Adrenal gland (tissue), 12 donors: ENCODE measurements around the gene LUM. TPM values are rescaled to one million over a fixed set of nuclear protein-coding genes. Genes with fewer than 3 reads are reported as not detected.

Experiments
- DNase-seq, 7 donors: peaks; one replicate each; pipeline ENCODE4 v3.0.0-alpha.2; 2019 to 2020
- H3K27ac ChIP-seq, 5 donors: fragments of 200-600 bp; sonication (generic) in 4 of 5; 1 replicate in 3 of 5; 2 replicates in 2 of 5; pipeline versions ENCODE4 v1.5.1 to v1.8.0; 2016 to 2020; ENCODE audit warnings: mild to moderate bottlenecking in 1 of 5
- H3K27me3 ChIP-seq: fragments of 200-600 bp; 2 replicates; pipeline ENCODE4 v1.8.0; 2021
- H3K36me3 ChIP-seq, 2 donors: fragments of 200-600 bp; replicated peaks in 1 of 2; 1 replicate in 1 of 2; 2 replicates in 1 of 2; pipeline versions ENCODE4 v1.5.1 to v1.8.0; 2018 to 2022
- H3K4me1 ChIP-seq, 2 donors: fragments of 200-600 bp; replicated peaks in 1 of 2; 1 replicate in 1 of 2; 2 replicates in 1 of 2; pipeline versions ENCODE4 v1.5.1 to v1.8.0; 2018 to 2021
- H3K4me3 ChIP-seq, 4 donors: fragments of 200-600 bp; sonication (generic) in 3 of 4; one replicate each; pipeline ENCODE4 v1.5.1; 2016 to 2018
- H3K9me3 ChIP-seq, 3 donors: fragments of 200-600 bp; sonication (generic) in 1 of 3; replicated peaks in 1 of 3; 1 replicate in 2 of 3; 2 replicates in 1 of 3; pipeline versions ENCODE4 v1.5.1 to v1.8.0; 2016 to 2021
- POLR2A ChIP-seq, 2 donors: fragments of 450-650 bp; IDR thresholded peaks; one replicate each; pipeline ENCODE4 v1.6.1; 2017; ENCODE audit warnings: antibody characterized with exemption in 2 of 2, mild to moderate bottlenecking in 2 of 2, moderate library complexity in 1 of 2
- WGBS, 4 donors: extraction: QIAGEN DNeasy Blood & Tissue Kit in 2 of 4; methylation state at CpG; one replicate each; pipeline versions ENCODE4 v1.1.5 to v1.1.7; 2013 to 2017; 5-methylcytosine and 5-hydroxymethylcytosine counted together
- intact Hi-C, 2 donors: fragments of 100-400 bp; cut with DNase I; formaldehyde crosslinking; loops; one replicate each; pipeline versions ENCODE4 v1.14.1 to v1.15.0; 2022 to 2023
- polyA plus RNA-seq, 3 donors: library from polyadenylated mRNA; stranded (reverse); fragments of 200-250 nt in 2 of 3; fragments of 350-450 nt in 1 of 3; fragmentation: Illumina TruSeq in 1 of 3; extraction: RNeasy Lipid Tissue Mini Kit (QIAGEN cat#74804) in 1 of 3; gene quantifications; one replicate each; pipeline ENCODE4 v1.2.3, GENCODE V29; 2013 to 2014
- total RNA-seq, 9 donors: library from RNA; depleted of rRNA in 4 of 9; stranded (reverse); fragments of >200 nt in 4 of 9; fragments of 120-200 nt in 1 of 9; fragmentation: NEBNext Ultra II Directional in 1 of 9; extraction: Animal tissue kit (Norgen Biotek cat#: 25700) in 1 of 9; gene quantifications; one replicate each; pipeline versions ENCODE4 v1.1.0 to v1.2.4, GENCODE V29; 2013 to 2023
- TF ChIP-seq, protein P1 (sequence below), 6 experiments: fragments of 450-650 bp in 4 of 6; fragments of 200-600 bp in 2 of 6; sonication (generic) in 1 of 6; IDR thresholded peaks; 1 replicate in 5 of 6; 2 replicates in 1 of 6; pipeline versions ENCODE4 v1.5.1 to v1.8.0; 2016 to 2021; ENCODE audit warnings: antibody characterized with exemption in 6 of 6, mild to moderate bottlenecking in 2 of 6, moderate library complexity in 1 of 6
- donor health status: healthy with polysubstance abuse.
- donor health status: Bipolar disorder and iron deficiency.
- donor health status: DM: yes; HTN: yes; CAD: no.
- donor health status: DM: no; HTN: no; CAD: no.
- donor health status: DM: no; HTN: no; CAD: no.
- donor health status: DM: yes; HTN: yes; CAD: no.

The LUM gene
- total and polyA plus RNA-seq, 12 donors, result 68.2 to 1,150 (median 385) TPM

DNA sequence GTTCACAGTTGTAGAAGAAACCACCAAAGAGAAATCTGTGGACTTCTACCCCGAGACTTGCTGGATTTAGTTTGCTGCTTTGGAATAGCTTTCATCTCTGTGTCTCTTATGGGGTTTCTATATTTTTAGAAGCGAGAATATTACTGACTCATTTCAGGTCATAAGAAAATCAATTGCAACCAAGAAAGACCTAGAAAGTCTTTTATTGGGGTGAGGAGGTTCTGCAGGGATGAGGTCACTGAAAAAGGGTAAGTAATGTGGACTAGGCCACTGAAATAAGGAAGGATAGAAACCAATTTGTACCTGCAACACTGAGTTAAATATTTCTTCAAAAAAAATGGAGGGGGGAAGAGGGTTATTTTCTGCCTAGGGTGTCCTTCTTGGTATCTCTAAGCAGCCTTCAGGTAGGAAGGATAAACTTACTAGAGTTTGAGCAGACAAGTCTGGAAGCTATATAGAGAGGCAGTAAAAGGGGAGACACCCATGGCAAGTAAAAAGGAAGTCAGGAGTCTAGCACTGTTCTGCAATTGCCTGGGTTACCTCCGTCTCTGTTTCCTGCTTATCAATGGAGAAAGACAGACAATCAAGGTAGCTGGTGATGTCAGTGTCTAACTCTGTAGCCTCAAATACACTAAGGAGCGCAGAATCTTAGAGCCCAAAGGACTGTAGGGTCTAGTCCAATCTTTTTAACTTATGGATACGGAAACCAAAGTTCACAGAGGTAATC lies 33.9 kb downstream of the LUM start:
- intact Hi-C loops, result no loop called here
- H3K9me3 ChIP-seq, result no peaks in the 10 kb centered on the region
- TF ChIP-seq POLR2A (IDR thresholded peaks at IDR 0.05), result no peak
- TF ChIP-seq, protein P1, sequence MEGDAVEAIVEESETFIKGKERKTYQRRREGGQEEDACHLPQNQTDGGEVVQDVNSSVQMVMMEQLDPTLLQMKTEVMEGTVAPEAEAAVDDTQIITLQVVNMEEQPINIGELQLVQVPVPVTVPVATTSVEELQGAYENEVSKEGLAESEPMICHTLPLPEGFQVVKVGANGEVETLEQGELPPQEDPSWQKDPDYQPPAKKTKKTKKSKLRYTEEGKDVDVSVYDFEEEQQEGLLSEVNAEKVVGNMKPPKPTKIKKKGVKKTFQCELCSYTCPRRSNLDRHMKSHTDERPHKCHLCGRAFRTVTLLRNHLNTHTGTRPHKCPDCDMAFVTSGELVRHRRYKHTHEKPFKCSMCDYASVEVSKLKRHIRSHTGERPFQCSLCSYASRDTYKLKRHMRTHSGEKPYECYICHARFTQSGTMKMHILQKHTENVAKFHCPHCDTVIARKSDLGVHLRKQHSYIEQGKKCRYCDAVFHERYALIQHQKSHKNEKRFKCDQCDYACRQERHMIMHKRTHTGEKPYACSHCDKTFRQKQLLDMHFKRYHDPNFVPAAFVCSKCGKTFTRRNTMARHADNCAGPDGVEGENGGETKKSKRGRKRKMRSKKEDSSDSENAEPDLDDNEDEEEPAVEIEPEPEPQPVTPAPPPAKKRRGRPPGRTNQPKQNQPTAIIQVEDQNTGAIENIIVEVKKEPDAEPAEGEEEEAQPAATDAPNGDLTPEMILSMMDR (IDR thresholded peaks at IDR 0.05), result no peak
- no peaks in the 10 kb centered on the region for H3K27me3 ChIP-seq
- no peak overlapping the region for H3K27ac ChIP-seq
- no peaks in the 10 kb centered on the region for H3K4me1 ChIP-seq
- H3K4me3 ChIP-seq, result no peak overlapping the region
- 76 to 86% (median 82%) methylated on average over 5 of the region's 5 CpGs for WGBS, 4 donors
- no peak for DNase-seq
- no peaks in the 10 kb centered on the region for H3K36me3 ChIP-seq

DNA sequence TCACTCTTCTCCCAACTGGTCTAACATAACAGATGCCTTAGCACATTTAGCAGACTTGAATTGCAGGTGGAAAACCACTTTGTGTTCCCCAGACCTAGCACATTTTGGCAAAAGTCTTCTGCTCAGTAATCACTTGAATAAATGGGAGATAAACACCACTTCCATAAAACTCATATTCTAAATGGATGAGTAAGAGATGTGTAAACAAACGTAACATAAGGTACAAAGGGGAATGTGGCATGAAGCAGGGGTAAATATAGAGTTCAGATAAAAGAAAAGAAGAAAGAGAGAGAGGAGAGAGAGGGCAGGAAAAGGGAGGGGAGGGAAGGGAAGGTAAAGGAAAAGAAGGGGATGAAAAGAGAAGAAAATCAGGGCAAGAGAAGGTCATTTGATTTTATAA lies 36.4 kb downstream of the LUM start:
- Histone ChIP-seq H3K27me3 (no peaks in the 10 kb centered on the region), H3K4me3 (no peak overlapping the region), H3K27ac (no peak overlapping the region), H3K36me3 (no peaks in the 10 kb centered on the region), H3K9me3 (no peaks in the 10 kb centered on the region), H3K4me1 (no peaks in the 10 kb centered on the region)
- intact Hi-C loops, result no loop called here
- no peak for DNase-seq
- TF ChIP-seq, protein P1 (IDR thresholded peaks at IDR 0.05), result no peak
- 62 to 87% (median 78%) methylated on average over 1 of the region's 1 CpG for WGBS, 4 donors

DNA sequence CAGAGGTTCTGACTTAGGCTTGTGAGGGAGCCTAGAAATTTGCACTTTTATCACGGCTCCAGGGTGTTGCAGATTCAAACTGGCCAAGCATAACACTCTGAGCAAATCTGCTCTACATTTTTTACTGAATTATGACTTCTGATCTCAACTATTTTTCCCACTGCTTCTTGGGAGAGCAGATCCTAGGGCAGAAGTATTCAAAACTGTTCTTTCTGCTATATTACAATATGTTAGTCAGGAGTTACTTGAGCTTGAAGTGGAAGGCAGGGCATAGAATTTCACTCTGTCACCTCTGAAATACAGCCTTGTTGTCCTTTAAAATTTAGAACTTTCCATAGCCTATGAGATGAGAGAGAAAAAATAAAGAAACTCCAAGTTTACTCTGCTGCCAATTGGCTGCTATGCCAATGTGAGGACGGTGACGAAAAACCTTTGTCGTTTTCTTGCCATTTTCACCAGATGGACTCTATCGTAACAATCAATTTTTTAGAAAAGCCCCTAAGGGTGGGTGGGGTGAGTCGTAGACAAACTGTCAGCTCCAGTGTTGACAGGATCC lies 37.1 kb downstream of the LUM start:
- Histone ChIP-seq H3K9me3 (no peaks in the 10 kb centered on the region), H3K4me1 (no peaks in the 10 kb centered on the region), H3K27me3 (no peaks in the 10 kb centered on the region), H3K27ac (no peak overlapping the region), H3K4me3 (no peak overlapping the region), H3K36me3 (no peaks in the 10 kb centered on the region)
- intact Hi-C loops, result no loop called here
- WGBS, 4 donors, result 47 to 65% (median 59%) methylated on average over 6 of the region's 6 CpGs
- no peak for DNase-seq
- no peak for TF ChIP-seq POLR2A (IDR thresholded peaks at IDR 0.05)
- TF ChIP-seq, protein P1 (IDR thresholded peaks at IDR 0.05), result no peak

DNA sequence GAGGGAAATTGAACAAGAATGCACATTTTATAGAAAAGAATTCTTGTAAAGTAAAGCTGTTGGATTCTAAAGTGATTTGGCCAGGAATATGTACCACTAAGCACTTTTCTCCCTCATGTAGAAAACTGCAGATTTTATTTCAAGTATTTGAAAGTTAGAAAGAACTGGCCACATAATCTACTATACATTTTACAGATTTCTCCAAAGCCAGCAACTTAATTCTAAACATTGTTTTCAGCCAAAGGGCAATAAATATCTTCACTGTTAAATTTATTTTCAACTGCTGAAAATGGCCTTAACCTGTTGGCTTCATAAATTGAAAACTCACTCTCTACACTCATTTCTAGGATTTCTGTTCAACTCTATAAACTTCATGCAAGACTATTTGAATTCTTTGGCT lies 37.9 kb downstream of the LUM start:
- Histone ChIP-seq H3K36me3 (no peaks in the 10 kb centered on the region), H3K9me3 (no peaks in the 10 kb centered on the region), H3K27me3 (no peaks in the 10 kb centered on the region), H3K4me3 (no peak overlapping the region), H3K27ac (no peak overlapping the region), H3K4me1 (no peaks in the 10 kb centered on the region)
- DNase-seq, result no peak
- TF ChIP-seq, protein P1 (IDR thresholded peaks at IDR 0.05), result no peak
- TF ChIP-seq POLR2A (IDR thresholded peaks at IDR 0.05), result no peak
- intact Hi-C loops, result no loop called here
